ENCODE data around the gene IKZF1. TPM values are rescaled to one million over a fixed set of nuclear protein-coding genes. Genes with fewer than 3 reads are reported as not detected.

IKZF1 gene
- total RNA-seq, 1 donor from 2014 or later = 44.9 TPM

DNA sequence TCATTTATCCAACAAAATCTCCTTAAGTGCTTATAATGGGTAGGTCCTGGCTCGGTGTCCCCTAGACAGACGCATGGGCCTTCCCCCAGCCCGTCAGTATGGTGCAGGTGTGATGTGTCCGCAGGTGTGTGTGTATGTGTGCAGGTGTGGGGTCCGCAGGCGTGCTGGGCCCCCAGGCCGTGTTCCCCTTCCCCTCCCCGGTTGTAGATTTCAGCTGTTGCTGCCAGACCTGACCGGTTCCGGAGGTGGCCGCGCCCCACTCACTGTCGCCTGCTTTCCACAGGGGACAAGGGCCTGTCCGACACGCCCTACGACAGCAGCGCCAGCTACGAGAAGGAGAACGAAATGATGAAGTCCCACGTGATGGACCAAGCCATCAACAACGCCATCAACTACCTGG is 95.1 kb downstream of the IKZF1 start:
- intact Hi-C loops (cut with DNase I) = no loop called here
- DNase-seq (ENCODE audit: extremely low spot score in 2 of 2) = no peak

DNA sequence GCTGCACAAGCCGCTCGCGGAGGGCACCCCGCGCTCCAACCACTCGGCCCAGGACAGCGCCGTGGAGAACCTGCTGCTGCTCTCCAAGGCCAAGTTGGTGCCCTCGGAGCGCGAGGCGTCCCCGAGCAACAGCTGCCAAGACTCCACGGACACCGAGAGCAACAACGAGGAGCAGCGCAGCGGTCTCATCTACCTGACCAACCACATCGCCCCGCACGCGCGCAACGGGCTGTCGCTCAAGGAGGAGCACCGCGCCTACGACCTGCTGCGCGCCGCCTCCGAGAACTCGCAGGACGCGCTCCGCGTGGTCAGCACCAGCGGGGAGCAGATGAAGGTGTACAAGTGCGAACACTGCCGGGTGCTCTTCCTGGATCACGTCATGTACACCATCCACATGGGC is 95.6 kb downstream of the IKZF1 start:
- H3K4me3 ChIP-seq = no peak overlapping the region
- TF ChIP-seq, protein P1, sequence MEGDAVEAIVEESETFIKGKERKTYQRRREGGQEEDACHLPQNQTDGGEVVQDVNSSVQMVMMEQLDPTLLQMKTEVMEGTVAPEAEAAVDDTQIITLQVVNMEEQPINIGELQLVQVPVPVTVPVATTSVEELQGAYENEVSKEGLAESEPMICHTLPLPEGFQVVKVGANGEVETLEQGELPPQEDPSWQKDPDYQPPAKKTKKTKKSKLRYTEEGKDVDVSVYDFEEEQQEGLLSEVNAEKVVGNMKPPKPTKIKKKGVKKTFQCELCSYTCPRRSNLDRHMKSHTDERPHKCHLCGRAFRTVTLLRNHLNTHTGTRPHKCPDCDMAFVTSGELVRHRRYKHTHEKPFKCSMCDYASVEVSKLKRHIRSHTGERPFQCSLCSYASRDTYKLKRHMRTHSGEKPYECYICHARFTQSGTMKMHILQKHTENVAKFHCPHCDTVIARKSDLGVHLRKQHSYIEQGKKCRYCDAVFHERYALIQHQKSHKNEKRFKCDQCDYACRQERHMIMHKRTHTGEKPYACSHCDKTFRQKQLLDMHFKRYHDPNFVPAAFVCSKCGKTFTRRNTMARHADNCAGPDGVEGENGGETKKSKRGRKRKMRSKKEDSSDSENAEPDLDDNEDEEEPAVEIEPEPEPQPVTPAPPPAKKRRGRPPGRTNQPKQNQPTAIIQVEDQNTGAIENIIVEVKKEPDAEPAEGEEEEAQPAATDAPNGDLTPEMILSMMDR (IDR thresholded peaks at IDR 0.05) = no peak
- no peak for TF ChIP-seq POLR2A (IDR thresholded peaks at IDR 0.05)
- TF ChIP-seq POLR2AphosphoS5 (IDR thresholded peaks at IDR 0.05; ENCODE audit: insufficient read depth in 1 of 2, low read depth in 1 of 2) = no peak
- DNase-seq (ENCODE audit: extremely low spot score in 2 of 2) = no peak
- no peaks in the 10 kb centered on the region for H3K9me3 ChIP-seq
- no peaks in the 10 kb centered on the region for H3K4me1 ChIP-seq
- H3K36me3 ChIP-seq = no peaks in the 10 kb centered on the region
- no peak overlapping the region for H3K27ac ChIP-seq
- intact Hi-C loops (cut with DNase I) = no loop called here
- H3K27me3 ChIP-seq = peaks cover 5% of the 10 kb centered on the region

More for the DNA sequence above, 95.1 kb downstream of the IKZF1 start:
- Histone ChIP-seq H3K27me3 (peaks cover 5% of the 10 kb centered on the region), H3K4me1 (no peaks in the 10 kb centered on the region), H3K27ac (no peak overlapping the region), H3K36me3 (no peaks in the 10 kb centered on the region), H3K4me3 (no peak overlapping the region), H3K9me3 (no peaks in the 10 kb centered on the region)
- TF ChIP-seq, protein P1 (IDR thresholded peaks at IDR 0.05) = no peak
- TF ChIP-seq POLR2A (IDR thresholded peaks at IDR 0.05) (no peak), POLR2AphosphoS5 (IDR thresholded peaks at IDR 0.05; ENCODE audit: insufficient read depth in 1 of 2, low read depth in 1 of 2) (no peak)

DNA sequence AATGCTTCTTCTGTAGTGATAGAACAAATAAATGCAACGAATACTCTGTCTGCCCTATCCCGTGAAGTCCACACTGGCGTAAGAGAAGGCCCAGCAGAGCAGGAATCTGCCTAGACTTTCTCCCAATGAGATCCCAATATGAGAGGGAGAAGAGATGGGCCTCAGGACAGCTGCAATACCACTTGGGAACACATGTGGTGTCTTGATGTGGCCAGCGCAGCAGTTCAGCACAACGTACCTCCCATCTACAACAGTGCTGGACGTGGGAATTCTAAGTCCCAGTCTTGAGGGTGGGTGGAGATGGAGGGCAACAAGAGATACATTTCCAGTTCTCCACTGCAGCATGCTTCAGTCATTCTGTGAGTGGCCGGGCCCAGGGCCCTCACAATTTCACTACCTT is 99.9 kb downstream of the IKZF1 start:
- intact Hi-C loops (cut with DNase I) = no loop called here
- Histone ChIP-seq H3K36me3 (no peaks in the 10 kb centered on the region), H3K9me3 (no peaks in the 10 kb centered on the region), H3K27me3 (peaks cover 5% of the 10 kb centered on the region), H3K27ac (no peak overlapping the region), H3K4me1 (no peaks in the 10 kb centered on the region), H3K4me3 (no peak overlapping the region)
- TF ChIP-seq POLR2AphosphoS5 (IDR thresholded peaks at IDR 0.05; ENCODE audit: insufficient read depth in 1 of 2, low read depth in 1 of 2) = no peak
- no peak for TF ChIP-seq POLR2A (IDR thresholded peaks at IDR 0.05)
- TF ChIP-seq, protein P1 (IDR thresholded peaks at IDR 0.05) = no peak
- DNase-seq (ENCODE audit: extremely low spot score in 2 of 2) = no peak

DNA sequence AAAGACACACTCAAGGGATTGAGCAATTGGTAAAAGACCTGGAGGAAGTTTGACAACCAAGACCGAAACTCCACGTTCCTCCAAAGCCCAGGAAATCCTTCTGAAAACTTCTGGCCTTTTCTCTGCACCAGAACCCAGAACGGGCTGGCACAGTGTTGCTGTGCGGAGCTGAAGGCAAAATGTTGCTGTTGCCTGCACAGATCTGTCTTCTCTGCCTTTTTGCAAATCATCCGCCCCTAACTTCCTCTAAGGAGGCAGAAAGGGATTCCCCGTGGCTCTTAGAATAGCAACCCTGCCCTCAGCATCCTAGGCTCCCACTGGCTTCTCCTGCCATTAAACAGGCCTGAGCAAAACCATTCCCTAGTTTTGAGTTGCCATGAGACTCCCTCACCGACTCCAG is 100.7 kb downstream of the IKZF1 start:
- no peak overlapping the region for H3K4me3 ChIP-seq
- TF ChIP-seq POLR2A (IDR thresholded peaks at IDR 0.05) = no peak
- H3K4me1 ChIP-seq = no peaks in the 10 kb centered on the region
- peaks cover under 1% of the 10 kb centered on the region for H3K27me3 ChIP-seq
- no peaks in the 10 kb centered on the region for H3K36me3 ChIP-seq
- intact Hi-C loops (cut with DNase I) = no loop called here
- no peak overlapping the region for H3K27ac ChIP-seq
- no peaks in the 10 kb centered on the region for H3K9me3 ChIP-seq
- no peak for DNase-seq (ENCODE audit: extremely low spot score in 2 of 2)

DNA sequence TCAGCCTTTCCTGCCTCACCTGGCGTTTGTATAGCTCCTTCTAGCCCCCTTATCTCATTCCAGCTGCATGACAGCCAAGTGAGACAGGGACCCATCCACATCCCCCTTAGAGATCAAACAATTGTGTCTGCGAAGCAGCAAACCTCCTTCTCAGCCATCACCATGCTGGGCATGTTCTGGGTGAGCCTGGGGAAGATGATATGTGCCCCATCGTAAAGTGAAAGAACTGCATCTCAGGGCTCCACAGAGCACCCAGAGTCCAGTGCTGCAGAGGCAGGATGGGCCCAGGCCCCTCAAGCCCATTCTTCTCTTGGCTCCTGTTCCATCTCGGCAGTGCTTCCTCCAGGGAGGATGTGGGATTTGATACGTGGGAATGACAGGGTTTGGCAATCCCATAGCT is 102.4 kb downstream of the IKZF1 start:
- Histone ChIP-seq H3K4me3 (no peak overlapping the region), H3K27me3 (no peaks in the 10 kb centered on the region), H3K36me3 (no peaks in the 10 kb centered on the region), H3K9me3 (no peaks in the 10 kb centered on the region), H3K4me1 (no peaks in the 10 kb centered on the region), H3K27ac (no peak overlapping the region)
- DNase-seq (ENCODE audit: extremely low spot score in 2 of 2) = no peak
- intact Hi-C loops (cut with DNase I) = no loop called here
- no peak for TF ChIP-seq POLR2AphosphoS5 (IDR thresholded peaks at IDR 0.05; ENCODE audit: insufficient read depth in 1 of 2, low read depth in 1 of 2)
- TF ChIP-seq, protein P1 (IDR thresholded peaks at IDR 0.05) = no peak
- TF ChIP-seq POLR2A (IDR thresholded peaks at IDR 0.05) = no peak
